GM12801 (cell line): Measurements from ENCODE around the gene PRKD2.

Source experiments
- TF ChIP-seq, protein P1 (sequence below): IDR thresholded peaks from one replicate; pipeline ENCODE4 v1.5.1; 2011; ENCODE audit warnings: control low read depth; ENCODE audit not compliant: insufficient read length; ENCODE audit errors: extremely low read depth

PRKD2 gene

GRCh38 chr19:46660008-46660517, 56.9 kb downstream of the PRKD2 start:
- TF ChIP-seq, protein P1, sequence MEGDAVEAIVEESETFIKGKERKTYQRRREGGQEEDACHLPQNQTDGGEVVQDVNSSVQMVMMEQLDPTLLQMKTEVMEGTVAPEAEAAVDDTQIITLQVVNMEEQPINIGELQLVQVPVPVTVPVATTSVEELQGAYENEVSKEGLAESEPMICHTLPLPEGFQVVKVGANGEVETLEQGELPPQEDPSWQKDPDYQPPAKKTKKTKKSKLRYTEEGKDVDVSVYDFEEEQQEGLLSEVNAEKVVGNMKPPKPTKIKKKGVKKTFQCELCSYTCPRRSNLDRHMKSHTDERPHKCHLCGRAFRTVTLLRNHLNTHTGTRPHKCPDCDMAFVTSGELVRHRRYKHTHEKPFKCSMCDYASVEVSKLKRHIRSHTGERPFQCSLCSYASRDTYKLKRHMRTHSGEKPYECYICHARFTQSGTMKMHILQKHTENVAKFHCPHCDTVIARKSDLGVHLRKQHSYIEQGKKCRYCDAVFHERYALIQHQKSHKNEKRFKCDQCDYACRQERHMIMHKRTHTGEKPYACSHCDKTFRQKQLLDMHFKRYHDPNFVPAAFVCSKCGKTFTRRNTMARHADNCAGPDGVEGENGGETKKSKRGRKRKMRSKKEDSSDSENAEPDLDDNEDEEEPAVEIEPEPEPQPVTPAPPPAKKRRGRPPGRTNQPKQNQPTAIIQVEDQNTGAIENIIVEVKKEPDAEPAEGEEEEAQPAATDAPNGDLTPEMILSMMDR = no peak

DNA sequence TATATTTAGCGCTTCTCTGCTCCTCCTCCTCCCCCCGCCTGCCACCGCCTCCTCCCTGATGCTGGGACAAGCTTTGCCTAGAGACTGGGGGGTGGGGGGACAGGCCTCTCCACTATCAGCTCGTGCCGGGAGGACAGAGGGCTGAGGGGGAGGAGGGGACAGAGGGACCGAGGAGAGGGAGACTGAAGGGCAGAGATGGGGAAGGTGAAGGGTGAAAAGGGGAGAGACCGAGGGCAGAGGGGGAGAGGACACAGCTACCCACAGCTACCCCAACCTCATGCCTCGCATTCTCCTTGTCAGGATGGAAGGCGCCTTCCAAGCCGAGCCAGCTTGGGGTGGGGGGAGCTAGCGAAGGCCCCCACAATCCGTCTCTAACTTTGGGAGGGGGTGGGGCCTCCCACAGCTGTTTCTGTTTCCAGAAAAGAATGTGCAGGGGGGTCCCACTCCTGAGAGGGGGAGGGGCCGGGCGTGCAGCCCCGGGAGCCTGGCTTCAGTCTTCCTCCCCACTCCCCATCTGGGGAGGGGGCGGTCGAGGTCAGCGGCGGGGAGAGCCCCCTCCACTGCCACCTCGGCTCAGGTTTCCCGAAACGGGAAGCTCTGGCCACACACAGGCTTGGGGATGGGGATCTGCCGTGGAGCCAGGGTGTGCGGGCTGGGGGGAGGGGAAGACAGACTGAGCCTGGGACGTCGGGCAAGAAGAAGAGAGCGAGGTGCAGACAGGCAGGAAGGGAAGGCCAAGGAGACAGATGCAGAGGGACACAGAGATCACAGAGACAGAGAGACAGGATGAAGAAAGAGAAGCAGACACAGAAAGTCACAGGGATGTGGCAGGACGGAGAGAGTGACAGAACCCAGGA, 57.5 kb downstream of the PRKD2 start:
- TF ChIP-seq, protein P1 = no peak

DNA sequence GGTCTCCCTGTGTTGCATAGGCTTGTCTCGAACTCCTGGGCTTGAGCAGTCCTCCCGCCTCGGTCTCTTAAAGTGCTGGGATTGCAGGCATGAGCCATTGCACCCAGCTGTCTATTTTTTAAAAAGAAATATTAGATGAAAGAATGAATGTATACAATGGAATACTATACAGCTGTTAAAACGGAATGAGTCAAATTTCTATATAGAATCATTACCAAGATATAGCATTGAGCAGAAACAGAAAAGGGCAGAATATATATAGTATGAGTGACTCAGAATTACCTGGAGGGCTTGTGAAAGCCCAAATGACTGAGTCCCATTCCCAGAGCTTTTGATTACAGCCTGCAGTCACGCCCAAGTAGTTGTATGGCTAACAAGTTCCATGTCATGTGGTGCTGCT, 60.4 kb downstream of the PRKD2 start:
- TF ChIP-seq, protein P1 = no peak

GRCh38 chr19:46654621-46655152, 62.2 kb downstream of the PRKD2 start:
- TF ChIP-seq, protein P1 = no peak

- TF ChIP-seq, protein P1 = no peak
These were observed 66.5 kb downstream of the PRKD2 start for GRCh38 chr19:46650445-46650844.

DNA sequence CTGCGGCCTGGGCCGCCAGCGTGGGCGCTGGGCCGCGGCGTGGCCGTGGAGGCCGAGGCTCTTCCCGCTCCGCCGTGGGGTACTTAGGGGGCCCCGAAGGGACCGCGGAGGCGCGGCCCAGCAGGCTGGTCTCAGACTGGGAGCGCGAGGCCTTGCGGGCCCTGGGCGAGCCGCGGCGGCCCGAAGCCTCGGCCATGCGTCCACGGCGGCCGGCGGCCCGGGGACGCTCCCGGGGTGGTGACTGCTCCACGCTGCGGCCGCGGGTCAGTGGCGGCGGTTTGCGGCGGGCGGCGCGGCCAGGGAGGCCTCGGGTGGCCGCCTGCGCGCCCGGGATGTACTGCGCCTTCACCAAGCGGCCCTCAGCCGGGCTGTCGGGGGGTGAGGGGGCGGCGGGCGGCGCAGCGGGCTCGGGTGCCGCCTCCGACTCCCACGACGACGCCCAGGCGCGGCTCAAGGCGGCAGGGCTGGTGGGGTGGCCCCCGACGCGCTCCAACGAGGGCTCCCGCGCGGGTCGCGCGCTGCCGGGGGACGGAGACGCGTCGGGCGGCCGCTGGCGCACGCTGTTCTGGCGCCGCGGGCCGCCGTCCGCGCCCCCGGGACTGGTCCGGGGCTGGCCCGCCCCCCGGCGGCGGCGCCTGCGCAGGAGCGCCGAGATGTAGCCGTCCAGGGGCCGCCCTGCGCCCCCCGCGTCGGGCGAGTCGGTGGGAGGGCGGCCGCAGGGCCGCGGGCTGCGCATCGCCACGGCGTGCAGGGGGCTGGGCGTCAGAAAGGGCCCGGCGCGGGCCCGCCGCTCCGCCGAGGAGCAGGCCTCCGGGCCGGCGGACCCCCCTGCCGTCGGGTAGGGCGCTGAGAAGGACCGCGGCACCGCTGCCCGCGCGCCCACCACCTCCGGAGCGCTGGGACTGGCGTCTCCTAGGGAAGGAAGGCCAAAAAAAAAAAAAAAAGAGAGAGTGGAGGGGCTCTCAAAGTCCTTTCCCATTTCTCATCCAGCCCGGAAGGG, 67.7 kb downstream of the PRKD2 start:
- TF ChIP-seq, protein P1 = no peak
